HTERT RPE-1 (cell line): ENCODE data around the gene TRMT11.
"Not testable (repeated sequence)": the region's sequence is repeated elsewhere in the genome, so short reads cannot be mapped to it uniquely, and the experiment has no call there.

Experiments
- in situ Hi-C: fragments of 300-500 bp; cut with MboI; formaldehyde crosslinking; loops from 4 replicates; pipeline ENCODE4 v1.14.3; 2020; ENCODE audit warnings: low sequenced_read_pairs

Gene TRMT11

GRCh38 chr6:125991653-125992052 is 5.3 kb downstream of the TRMT11 start:
- in situ Hi-C loops = no loop called here

GRCh38 chr6:125994670-125995488 is 8.5 kb downstream of the TRMT11 start:
- in situ Hi-C loops = no loop called here

GRCh38 chr6:125995972-125996580 is 9.7 kb downstream of the TRMT11 start:
- in situ Hi-C loops = no loop called here

- in situ Hi-C loops = no loop called here
These were observed 16.7 kb downstream of the TRMT11 start for GRCh38 chr6:126002755-126003679.

DNA sequence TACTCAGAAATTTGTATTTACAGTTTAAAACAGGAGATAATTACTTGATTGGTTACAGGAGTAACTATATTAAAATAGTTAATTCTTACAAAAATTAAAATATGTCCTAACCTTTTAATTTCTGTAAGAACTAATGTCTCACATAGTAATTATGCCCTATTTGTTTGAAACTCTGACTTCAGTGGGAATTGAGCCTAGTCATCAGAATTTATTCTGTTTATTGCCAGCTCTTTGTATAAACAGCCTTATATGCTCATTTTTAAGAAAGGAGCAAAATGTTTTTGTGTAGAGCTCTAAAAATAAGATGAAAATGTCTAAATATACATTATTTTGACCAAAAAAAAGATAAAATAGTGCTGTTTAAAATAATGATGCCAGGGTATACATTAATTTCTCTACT is 21.5 kb downstream of the TRMT11 start:
- in situ Hi-C loops = no loop called here

DNA sequence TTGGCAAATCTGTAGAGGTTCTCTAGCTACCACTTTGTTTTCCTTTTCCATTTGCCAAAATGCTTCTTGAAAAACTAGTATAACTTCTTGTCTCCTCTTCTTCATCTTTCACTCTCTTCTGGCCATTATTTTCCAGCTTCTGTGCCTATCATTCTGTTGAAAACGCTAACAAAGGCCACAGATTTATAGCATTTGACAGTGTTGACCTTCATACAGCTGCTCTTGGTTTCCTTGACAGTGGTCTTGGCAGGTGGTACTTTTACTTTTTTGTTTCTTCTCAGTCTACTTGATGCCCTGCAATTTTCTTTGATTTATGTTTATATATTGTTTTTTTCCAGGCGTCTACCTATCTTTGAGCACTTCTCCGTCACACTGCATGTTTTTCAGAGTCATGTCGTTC is 23.7 kb downstream of the TRMT11 start:
- in situ Hi-C loops = no loop called here

GRCh38 chr6:126015863-126016262 is 29.5 kb downstream of the TRMT11 start:
- in situ Hi-C loops = no loop called here

DNA sequence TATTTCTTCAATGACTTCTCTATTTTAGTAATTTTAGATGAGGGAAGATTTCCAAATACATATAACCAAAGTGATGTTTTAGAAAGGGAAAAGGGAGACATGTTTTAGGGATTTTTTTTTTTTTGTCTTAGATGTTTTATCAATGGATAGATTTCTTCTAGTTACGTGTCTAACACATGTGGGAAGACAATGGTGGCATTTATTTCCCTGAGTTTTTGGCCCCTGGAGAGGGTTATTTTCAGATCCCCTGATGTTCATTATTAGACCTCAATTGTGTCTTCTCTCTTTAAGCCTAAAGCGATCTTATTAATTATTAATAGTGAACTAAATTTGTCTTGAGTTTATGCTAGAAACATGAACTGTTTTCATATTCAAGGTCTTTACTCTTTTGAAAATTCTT is 30.3 kb downstream of the TRMT11 start:
- in situ Hi-C loops = no loop called here

GRCh38 chr6:126017668-126018067 is 31.3 kb downstream of the TRMT11 start:
- in situ Hi-C loops = no loop called here

DNA sequence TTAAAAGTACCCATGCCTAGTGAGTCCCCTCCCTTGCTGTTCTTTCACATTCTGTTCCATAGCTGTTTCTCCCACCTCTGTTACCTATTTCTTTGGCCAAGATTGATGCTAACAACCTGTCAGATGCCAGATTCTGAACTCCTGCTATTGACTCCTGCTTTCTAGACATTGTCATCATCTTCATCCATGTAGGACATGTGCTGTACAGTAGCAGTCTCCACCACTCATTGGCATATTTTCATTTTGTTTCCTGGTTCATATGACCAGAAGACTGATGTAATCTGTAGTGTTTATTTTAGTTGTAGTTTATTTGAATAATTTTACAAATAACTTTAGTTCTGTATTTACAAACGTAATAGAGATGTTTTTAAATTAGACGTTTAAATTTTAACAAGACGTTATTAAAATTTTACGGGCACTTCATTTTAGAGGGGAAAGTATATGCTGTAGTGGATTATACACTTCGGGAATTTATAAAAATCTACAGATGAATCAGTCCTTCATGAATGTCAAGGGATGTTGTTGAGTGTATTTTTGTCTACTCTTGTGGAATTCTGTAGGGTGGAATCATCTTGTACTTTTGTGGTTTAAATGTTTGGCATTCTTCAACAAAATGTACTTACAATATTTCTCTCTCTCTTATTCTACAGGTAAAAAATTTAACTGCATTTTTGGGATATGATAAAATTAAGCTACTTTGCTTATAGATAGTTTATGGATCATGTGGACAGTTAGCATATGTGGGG is 34.1 kb downstream of the TRMT11 start:
- in situ Hi-C loops = no loop called here

DNA sequence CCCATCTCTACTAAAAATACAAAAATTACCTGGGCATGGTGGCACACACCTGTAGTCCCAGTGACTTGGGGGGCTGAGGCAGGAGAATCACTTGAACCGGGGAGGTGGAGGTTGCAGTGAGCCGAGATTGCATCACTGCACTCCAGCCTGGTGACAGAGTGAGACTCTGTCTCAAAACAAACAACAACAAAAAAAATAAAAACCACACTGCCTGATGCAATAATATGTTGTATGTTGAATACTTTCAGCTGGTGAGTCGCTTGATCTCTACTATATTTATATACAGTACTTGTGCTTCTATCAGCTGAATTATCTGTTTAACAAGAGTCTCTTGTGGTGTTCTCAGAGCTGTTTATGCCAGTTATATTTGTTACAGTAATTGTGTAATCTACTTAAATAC is 37.1 kb downstream of the TRMT11 start:
- in situ Hi-C loops = not testable (repeated sequence)

DNA sequence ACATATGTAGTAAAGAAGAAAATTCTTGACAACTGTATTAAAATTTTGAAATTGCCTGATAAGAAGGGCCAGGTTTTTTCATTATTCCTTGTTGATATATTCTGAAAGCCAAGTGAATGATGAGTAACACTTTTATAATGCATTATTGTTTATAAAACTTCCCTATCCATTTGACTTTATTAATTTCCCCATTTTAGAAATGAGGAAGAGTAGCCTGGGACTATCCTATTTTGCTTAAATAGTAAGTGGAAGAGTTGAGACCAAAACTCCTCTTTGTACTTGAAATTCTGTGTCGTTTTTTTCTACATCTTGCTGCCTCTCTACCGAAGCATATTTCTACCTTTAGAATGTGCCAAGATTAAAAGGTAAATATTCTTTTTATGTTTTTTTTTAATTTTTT is 39.7 kb downstream of the TRMT11 start:
- in situ Hi-C loops = no loop called here

- in situ Hi-C loops = no loop called here
These were observed 41.3 kb downstream of the TRMT11 start for GRCh38 chr6:126027601-126028000.

DNA sequence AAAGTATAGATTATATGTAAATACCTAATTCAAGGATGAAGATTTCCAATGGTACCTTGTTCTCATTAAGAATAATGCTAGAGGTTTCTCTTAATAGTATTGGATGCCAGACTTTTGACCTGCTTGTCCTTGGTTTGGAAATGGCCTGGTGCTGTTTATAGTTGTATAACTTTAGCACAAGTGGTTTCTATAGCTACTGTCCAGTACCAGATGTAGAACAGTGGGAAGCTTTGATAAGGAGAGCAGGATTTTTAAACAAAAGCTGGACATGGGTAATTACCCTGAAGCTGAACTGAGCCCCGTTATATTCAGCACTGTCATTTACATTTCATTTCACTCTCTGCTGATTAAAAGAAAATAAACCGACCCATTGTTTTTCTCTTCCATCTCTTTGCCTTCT is 43.7 kb downstream of the TRMT11 start:
- in situ Hi-C loops = no loop called here

GRCh38 chr6:126033696-126034095 is 47.4 kb downstream of the TRMT11 start:
- in situ Hi-C loops = no loop called here

DNA sequence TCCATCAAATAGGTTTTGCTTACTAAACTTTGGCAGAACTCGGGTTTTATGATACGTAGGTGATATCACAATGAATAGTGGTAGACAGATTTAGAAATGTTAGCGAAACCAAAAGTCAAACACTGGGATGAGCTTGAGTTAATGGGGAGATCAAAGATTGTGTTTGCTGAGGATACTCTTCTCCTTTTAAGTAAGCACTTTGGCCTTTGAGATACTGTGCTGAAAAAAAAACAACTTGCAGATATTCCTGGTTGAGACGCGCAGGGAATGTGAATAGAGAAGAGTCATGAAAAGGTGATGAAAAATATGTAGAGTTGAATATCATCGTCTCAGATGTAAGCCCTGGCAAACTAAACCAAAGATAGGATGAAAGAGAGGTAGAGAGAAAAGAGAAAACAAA is 48.3 kb downstream of the TRMT11 start:
- in situ Hi-C loops = no loop called here

DNA sequence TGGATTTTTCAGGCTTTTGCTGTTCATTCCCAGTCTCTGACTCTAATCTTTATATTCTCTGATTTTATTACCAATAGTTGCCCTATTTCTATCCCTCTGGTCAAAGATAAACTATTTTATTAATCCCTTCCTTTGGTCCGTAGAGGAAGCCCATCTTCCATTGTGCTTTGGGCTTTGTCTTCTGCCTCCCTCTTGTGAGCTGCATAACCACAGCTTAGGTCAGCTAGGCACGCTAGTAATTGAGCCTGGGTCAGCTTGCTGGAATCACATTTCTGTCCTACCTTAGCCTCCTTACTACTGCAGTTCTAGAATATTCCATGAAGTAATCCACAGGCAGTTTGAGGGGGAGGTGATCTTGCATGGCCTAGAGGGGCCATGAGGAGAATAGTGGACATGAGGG is 49.4 kb downstream of the TRMT11 start:
- in situ Hi-C loops = no loop called here

GRCh38 chr6:126038234-126038633 is 51.9 kb downstream of the TRMT11 start:
- in situ Hi-C loops = no loop called here

DNA sequence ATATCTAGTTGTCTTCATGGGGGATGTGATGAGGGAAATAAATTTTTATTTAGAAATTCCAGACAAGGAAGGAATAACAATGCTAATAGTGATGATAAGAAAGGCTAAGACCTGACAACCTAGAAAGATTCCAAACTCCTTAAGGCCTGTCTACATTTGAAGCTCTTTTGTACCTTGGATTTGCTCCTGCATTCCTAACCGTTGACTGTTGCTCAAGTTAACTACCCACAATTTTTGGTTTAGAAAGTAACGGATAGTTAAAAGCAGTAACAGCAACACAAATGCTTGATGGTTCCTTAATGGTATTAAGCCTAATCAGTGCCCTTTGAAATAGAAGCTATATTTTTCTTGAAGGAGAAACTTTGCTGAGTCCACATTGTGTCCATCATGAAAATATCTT is 52.9 kb downstream of the TRMT11 start:
- in situ Hi-C loops = no loop called here

DNA sequence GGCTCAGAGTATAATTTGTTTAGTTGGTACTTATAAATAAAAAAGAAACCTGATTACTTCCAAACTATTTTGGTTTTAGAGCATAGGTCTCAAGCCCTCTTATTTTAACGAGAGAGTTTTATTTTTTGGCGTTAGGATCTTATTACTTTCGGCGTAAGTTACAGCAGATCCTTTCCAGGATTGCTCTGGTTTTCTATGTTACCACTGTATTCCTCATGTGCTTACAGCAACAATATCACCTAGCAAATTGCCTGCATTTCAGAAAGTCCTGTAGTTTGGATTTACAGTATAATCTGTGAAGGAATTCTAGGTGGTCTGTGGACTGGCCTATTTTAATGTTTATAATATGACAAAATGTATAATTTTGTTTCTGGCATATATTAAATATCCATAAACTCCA is 54.1 kb downstream of the TRMT11 start:
- in situ Hi-C loops = no loop called here

- in situ Hi-C loops = no loop called here
These were observed 54.5 kb downstream of the TRMT11 start for GRCh38 chr6:126040826-126041225.
